ENCODE results near the gene CDC6.

Gene CDC6

DNA sequence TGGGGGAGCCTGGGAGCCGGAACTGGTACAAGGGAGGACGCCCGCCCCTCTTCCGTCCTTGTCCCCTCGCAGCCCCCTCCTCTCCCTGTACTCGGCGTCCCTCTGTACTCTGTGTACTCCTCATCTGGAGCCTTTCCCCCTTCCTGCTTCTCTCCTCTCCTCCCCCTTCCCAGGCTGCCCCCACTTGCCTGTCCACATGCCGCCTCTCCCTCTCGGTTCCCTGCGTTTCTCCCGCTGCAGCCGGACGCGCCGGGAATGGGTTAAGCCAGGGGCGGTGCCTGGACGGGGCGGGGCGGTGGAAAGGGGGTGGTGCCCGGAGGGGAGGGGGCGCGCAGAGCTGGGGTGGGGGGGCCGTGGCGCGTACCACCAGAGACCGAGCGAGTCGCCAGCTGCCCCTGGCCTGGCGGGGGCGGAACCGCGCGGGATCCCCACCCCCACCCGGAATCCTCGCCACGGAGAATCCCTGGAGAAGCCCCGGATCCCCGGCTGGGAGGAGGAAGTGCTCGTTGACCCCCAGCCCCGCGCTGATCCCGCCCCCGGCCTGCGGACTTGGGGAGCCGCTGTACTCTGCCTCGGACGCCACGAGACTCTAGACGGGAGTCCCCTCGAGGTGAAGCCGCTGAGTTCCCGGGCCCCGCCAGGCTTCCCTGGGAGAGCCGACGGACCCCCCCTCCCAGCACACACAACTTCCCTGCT is 54.3 kb downstream of the CDC6 start:
- DNase-seq = no peak

DNA sequence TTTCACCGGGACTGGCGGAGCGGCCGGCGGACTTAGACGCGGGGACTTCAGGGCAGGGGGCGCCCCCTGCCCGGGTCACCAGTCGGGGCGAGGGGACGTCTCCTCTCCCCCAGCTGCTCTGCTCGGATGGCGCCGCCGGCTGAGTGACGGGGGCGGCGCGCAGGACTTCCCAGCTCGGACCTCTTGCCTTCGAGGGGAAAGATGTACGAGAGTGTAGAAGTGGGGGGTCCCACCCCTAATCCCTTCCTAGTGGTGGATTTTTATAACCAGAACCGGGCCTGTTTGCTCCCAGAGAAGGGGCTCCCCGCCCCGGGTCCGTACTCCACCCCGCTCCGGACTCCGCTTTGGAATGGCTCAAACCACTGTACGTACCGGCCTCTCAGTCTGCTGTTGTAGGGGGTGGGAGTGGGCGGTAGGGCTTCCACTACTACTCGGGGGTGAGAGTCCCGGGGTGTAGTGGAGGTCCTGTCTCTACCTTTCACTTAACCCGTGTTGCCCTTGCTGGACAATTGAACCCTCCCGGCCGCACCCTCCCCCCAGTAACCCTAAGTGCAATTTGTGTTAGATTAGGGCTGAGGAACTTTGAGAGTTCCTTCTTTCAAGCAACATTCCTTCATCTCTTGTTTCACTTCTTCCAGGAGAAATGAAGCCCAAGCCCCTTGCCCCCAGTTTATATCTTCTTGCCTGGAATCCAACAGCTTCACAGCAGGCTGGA is 55.0 kb downstream of the CDC6 start:
- DNase-seq = no peak

DNA sequence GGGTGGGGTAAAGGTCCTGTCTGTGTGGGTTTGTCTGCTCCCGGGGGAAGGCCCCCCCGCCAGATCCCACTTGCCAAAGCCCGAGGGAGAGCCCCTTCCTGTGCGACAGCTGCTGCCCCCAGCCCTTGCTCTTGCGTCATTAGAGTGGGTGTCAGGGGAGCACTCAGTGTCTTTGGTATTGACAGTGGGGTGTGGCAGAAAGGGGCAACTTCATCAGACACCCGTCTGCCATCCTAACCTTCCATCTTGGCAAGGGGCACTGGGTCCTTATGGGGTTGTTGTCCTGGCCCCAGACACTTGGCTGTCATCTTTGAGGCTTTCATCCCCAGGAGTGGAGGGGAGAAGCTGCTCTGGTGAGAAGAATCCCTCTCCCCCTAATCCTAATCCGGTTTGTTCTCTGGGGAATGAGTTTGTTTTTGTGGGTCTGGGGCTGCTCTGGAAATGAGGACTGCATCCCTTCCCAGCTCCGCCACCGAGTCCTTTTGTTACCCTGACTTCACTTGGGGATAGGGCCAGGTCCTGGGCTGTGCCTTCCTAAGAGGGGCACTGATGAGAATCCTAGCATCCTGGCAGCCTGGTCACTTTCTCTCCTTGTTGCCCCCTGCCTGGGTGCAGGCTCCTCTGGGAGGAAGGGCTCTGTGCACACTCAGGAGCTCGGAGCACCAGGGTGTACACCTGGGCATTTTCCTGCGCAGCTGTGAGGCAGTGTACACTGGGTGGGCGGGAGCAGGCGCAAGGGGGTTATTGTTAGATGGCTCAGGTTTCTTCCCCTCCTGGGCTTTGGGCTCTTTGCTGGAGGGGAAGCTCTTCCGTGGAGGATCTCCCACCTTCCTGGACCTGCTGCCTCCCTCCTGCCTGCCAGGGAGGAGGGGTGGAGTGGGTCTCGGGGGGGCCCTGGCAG is 55.8 kb downstream of the CDC6 start:
- DNase-seq = no peak

DNA sequence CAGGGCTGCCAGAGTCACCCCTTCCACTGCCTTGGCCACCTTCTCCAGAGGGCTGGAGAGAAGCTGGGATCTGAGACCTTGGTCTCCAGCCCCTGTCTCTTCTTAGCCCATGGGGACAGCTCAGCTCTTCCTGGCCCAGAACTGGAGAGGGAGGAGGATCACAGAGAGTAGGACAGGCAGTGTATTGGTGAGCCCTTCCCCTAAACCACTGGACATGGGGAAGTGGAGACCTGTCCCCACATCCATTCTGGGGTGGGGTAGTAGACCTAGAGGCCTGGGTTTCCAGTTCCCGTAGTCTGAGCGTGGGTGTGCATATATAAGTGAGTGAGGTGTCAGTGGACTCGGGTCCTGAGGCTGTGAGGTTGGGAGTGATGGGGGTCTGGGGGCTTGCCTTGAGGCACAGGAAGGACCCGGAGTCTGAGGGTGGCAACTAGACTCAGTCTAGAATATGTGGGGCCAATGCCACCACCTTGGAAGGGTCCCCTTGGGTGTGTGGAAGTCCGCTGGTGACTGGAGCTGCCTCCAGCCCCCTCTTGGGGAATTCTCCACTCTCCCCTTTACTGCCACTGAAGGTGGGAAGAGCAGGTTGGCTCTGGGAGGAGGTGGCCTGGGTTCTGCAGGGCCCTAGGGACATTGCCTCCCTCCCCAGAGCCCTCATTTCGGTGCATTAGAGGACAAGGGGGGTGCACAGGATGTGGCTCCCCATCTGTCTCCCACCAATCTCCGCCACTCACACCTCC is 56.9 kb downstream of the CDC6 start:
- DNase-seq = no peak

DNA sequence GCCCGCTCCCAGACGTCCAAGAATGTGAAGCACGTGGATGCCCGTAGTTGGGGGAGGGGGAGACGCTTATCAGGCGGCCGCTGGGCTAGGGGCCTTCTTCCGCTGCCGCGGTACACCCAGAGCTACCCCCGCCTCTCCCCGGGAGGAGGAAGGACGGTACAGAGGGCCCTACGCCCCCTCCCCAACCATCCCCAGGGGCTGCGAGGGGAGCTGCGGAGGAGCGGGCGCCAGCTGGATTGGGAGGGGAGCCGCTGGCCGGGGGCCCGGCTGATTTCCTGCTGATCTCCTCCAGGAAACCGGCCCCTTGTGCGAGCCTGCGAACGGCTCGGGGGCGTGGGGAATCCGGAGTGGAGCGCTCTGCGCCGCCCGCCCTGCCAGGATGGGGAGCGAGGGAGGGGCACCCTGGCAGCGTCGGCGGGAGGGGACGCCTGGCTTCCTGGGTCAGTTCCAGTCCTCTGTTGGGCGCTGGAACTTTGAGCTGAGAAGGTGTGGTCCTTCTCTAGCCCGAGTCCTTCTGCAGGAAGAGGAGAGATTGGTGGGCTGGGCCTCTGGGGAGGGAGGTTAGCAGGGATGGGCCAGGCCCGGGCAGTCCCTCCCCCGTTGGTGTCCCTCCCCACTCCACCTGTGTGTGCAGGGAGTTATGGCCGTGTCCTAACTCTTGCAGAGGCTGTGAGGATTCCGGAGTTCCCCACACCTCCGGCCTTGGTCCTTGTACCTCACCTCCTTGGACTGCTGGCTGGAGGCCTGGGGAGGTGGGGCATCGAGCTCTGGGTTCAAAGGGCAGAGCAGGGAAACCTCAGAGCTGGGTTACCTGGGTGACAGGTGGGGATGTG is 57.7 kb downstream of the CDC6 start:
- peak in 1 of 5 donors; percentile 41 for DNase-seq

DNA sequence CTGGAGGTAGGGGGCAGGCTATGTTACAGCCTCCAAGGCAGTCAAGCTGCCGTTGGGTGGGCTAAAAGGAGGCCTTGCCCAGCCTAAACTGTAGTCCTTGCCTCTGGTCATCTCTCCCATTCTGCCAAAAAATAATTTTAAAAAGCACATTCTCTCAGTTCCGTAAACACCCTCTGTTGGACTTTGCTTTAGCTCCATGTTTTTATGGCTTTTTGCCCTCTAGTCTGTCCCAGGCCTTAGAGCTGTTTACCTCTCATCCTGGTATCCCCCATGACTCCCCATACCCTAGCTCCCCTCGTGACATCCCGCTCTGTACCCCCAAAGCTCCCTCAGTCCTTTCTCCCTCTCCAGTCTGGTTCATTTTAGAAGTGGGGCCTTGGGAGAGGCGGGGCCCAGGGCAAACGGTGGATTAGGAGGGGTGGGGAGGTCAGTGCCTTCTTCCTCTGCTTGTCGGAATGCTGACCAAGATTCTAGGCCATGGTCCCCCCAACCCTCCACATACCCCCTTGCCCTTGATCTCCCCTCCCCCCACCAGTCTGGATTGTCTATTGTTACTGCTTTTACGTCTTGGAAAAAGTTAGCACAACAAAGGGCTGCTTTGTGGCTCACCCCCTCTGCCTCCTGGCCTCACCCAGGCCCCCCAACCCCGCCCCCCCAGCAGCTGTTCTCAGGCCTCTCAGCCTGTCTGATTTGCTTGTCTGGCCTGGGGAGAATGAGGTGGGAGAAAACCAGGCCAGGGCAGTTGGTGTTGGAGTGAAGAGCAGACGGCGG is 58.5 kb downstream of the CDC6 start:
- DNase-seq = no peak

DNA sequence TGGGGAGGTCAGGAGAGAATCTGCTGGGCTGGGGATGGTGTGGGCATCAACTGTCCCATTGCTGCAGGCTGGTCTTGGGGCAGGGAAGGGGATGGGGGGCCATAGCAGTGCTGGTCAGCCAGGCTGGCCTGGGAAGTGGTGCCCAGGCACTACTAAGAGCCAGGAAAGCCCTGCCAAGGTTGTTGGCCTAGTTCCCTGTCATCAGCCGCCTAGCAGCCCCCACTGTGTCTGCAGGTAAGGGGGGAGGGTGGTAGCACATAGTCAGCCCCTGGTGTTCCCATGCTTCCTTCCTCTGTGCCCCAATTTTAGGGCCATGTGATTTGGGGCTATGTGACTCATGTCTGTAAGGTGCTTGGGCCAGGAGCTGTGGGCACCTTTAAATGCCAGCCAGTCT is 59.1 kb downstream of the CDC6 start:
- no peak for DNase-seq

DNA sequence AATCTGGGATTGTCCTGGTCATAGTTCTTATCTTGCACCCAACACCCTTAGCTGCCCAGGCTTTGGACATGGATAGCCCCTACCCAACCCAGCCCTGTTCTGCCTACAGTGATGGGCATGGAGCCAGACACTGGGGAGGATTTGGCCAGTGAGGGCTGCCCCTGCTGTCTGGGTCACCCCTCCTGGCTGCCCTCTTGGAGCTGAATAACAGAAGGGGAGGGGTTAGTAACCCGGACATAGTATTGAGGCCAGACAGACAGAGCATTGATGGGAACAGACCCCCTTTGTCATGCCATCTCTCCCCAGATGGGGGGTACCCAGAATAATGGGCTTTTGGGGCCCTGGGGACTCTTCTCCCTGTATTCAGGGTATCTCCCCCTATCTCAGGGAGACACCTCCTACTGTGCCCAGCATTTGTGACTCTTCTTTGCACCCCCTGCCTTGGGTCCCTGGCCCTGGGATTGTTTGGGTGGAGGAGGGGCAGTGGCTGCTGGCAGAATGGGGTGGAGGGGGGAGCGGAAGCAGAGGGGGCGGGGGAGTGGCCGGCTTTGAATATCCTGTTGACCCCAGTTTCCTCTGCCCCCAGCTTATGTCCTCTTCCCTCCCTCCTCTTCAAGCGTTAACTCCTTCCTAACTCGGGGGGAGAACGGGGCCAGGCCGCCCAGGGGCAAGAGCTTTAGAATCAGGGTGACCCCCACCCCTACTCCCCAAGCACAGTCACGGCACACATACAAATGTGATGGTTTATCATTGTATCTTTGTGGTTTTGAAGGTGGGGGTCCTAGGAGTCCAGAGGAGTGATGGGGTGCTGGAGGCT is 59.8 kb downstream of the CDC6 start:
- no peak for DNase-seq

DNA sequence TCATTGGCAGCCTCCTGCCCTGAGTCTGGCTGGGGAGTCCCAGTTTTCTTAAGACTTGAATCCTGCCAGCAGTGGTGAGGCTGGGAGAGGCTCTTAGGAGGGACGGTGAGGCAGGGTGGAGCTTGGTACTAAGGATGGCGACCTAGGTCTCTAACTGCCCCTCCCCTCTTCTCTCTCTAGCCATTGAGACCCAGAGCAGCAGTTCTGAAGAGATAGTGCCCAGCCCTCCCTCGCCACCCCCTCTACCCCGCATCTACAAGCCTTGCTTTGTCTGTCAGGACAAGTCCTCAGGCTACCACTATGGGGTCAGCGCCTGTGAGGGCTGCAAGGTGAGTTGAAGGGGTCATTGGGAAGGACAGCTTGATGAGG is 60.4 kb downstream of the CDC6 start:
- DNase-seq = no peak

DNA sequence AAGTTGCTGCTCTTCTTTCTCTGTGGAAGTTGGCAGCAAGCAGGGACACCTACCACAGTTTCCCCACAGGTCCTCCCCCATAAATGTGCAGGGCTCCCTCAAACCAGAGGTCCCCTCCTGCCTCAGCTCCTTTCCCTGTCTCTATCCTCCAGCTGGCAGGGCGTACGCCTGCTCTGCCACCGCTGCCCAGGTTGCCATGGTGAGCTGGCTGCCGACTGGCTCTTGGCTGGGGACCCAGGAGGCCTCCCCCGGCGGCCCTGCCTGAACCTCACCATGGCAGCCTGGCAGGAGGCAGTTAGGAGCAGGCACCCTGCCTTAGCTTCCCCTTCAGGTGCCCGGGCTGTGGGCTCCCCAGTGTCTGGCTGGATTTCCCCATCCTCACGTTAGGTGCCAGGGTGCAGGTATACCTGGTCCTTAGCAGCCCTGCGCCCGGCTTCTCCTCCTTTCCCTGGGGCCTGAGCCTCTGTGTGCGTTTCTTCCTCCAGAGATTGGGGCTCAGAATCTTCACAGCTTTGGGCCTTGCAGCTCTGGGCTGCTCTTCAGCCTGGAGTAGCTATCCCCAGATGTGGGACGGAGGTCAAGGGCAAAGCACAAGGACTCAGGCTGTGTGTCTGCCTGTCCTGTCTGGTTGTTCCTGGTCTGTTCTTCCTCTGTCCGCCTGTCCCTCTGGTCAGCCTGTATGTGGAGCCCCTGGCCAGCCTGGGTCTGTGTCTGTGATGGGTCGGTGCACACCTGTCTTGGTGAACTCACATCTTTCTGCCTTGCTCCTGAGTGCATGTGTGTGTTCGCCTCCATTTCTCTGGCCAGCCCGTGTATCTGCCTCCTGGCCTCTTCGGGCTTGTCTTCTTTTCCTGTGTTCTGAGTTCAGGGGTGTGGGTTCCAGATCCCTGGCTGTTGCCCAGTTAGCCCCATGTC is 61.1 kb downstream of the CDC6 start:
- no peak for DNase-seq

DNA sequence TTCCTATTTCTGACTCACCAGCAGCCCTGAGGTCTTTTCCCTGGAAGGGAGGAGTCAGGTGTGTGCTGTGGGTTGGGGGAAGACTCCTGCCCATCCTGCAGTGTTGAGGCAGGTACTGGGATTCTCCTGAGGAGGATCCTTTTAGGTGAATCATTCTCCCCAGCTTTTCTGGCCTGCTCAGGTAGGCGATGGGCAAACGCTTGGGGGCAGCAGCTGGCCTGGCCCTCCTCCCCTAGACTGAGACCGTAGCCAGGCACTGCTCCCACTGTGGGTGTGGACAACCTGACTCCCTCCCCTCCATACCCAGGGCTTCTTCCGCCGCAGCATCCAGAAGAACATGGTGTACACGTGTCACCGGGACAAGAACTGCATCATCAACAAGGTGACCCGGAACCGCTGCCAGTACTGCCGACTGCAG is 61.8 kb downstream of the CDC6 start:
- DNase-seq = no peak

DNA sequence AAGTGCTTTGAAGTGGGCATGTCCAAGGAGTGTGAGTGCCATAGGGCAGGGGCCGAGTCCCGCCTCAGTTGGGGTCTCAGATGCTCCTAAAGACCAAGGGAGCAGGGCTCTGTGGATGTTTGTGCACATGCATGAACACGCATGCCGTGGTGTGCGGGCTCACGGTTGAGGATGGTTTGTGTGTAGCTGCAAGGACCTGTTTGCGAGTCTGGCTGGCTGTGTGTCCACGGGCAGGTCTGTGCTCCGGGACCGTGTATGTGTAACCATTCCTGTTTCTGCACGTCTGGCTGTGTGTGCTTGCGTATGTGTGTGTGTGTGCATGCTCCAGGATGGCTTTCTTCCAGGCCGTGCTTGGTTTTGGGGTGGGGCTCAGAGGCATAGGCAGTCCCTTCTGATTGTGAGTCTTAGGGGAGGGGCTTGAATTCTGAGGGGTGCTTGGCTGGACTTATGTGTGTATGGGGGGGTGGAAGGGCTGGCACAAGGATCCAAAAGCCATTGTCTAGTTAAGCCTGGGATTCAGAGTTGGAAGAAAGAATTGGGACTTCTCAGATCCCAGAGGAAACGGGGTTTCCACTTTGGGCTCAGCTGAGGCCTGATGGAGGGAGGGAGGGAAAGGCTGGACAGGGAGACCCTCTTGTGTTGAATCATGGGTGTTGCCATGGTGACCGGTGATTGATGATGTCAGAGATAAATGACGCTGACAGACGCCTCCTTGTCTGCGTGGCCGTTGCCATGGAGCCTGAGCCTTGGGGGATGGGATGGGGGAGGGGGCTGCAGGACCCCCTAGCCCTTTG is 62.4 kb downstream of the CDC6 start:
- DNase-seq = no peak

DNA sequence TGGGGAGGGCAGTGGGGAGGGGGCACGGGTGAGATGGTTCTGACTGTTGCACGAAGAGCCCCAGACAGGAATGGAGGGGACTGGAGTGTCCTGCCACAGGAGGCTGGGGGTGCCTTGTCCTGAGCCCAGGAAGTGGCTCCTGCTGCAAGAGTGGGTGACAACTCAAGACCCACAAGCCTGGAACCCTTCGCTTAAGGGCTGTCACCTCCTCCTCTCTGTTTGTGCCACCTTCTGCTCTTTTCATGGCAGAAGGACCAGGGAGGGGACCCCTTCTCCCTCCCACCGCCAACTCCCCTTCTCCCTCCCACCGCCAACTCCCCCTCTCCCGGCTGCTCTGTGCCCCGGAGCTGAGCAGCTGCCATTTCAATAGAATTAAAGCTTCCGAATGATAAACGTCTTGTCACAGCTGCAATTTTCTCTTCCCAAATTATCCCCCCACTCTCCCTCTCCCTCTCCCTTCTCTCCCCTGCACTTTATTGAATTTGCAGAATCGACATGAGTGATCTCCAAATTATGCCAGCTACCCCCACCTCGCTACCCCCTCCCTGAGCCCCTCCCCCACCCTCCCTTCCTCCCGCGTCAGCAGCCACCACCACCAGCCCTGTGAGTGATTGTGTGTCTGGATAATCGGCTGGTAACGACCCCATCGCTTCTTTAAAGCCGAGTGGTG is 63.1 kb downstream of the CDC6 start:
- DNase-seq = no peak

DNA sequence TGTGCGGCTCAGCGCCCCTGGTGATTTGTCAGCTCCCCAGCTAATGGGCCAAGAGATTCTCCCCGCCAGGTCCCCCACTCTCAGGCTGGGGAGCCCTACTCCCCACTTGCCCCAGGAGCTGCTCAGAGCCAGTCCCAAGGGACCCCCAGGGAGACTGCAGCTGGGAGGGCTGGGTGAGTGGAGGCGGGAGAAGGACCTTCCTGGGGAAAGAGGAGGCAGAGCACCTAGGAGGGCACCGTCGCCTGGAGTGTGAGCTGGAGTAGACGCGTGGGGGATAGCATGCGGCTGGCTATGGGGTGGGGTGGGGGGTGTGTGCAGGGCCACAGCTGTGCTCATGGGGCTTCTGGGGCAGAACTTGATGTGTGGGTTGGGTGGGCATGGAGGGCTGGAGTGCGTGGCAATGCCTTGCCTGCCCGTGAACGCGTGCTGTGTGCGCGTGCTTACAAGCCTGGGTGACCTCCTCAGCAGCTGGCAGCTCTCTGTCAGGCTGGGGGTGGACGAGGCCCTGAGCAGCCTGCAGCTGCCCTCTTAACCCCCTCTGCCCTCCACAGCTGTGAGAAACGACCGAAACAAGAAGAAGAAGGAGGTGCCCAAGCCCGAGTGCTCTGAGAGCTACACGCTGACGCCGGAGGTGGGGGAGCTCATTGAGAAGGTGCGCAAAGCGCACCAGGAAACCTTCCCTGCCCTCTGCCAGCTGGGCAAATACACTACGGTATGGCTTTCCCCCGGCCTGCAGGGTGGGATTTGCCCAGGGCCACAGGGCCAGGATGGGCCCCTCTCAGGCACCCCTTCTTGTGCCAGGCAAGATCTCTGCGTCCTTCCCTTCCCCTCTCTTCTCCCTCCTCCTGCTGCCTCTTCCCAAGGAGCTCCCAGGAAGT is 63.9 kb downstream of the CDC6 start:
- no peak for DNase-seq

DNA sequence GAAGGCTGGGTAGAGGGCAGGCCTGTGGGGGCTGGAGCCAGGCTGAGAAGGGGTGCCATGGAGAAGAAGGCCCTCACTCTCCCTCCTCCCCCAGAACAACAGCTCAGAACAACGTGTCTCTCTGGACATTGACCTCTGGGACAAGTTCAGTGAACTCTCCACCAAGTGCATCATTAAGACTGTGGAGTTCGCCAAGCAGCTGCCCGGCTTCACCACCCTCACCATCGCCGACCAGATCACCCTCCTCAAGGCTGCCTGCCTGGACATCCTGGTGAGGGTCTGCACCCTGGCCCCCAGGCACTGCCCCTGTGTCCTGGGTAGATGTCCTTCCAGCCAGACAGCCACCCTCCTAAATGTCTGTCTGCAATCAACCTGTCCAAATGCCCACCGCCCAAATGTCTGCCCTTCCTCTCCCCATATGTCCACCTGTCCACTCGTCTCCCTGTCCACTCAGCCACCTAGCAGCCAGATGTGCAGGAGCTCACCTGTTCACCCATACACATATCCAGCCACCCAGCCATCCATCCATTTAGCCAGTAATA is 64.6 kb downstream of the CDC6 start:
- no peak for DNase-seq

DNA sequence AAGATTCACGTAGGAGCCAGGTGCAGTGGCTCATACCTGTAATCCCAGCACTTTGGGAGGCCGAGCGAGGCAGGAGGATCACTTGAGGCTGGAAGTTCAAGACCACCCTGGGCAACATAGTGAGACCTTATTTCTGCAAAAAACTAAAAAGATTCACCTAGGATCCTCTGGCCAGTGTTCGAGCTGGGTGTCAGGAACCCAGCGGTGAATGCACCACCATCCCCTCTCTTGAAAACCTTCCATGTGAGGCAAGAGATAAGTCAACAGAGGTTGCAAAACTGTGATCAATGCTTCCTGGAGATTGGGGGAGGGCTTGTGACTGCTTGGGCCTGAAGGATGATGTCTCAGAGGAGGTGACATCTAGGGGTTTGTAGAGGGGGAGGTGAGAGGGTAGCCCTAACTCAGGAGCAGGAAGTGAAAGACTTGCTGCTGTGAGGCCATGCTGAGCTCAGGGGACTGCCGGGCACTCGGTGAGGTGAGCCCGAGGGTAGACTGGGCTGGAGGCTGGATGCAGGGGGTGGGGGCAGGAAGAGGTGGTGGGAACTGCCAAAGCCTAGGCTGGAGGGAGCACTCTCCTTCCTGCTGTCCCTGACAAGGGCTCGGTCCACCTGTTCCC is 65.2 kb downstream of the CDC6 start:
- no peak for DNase-seq
